ENCODE data around the gene ACIN1. TPM values are rescaled to one million over a fixed set of nuclear protein-coding genes. Genes with fewer than 3 reads are reported as not detected.

The ACIN1 gene
- total and polyA plus RNA-seq, 2 of the 13 experiments (the other 11 are each of a cell fraction or from before 2014, with no cell fraction given) = 165 to 183 TPM

GRCh38 chr14:23070262-23071129, 24.4 kb downstream of the ACIN1 start (continued):
- TF ChIP-seq ZNF784 (CRISPR knock-in tag; IDR thresholded peaks at IDR 0.05; ENCODE audit: borderline replicate concordance) (peak; percentile 2; the same call in 1 of the 2 replicates), ARID4A (CRISPR knock-in tag; IDR thresholded peaks at IDR 0.05; ENCODE audit: borderline replicate concordance) (no peak), PATZ1 (CRISPR knock-in tag; IDR thresholded peaks at IDR 0.05) (peak; percentile 71), TEAD3 (CRISPR knock-in tag; optimal IDR thresholded peaks at IDR 0.05; ENCODE audit: borderline replicate concordance) (peak; percentile 40), ETV5 (CRISPR knock-in tag; IDR thresholded peaks at IDR 0.05; ENCODE audit: borderline replicate concordance) (0 out of 2 replicates have a peak, but pooled peaks have one; percentile 10), HNRNPK (IDR thresholded peaks at IDR 0.05; ENCODE audit: low read depth, low read length, poor library complexity, severe bottlenecking) (peak; percentile 46), JUND (CRISPR knock-in tag; IDR thresholded peaks at IDR 0.05) (0 out of 2 replicates have a peak, but pooled peaks have one; percentile 23), SP5 (CRISPR knock-in tag; IDR thresholded peaks at IDR 0.05; ENCODE audit: borderline replicate concordance, low read depth) (0 out of 2 replicates have a peak, but pooled peaks have one; percentile 10), KDM1A (CRISPR knock-in tag; IDR thresholded peaks at IDR 0.05) (no peak), ZNF44 (CRISPR knock-in tag; IDR thresholded peaks at IDR 0.05) (no peak), ATF2 (CRISPR knock-in tag; IDR thresholded peaks at IDR 0.05) (0 out of 2 replicates have a peak, but pooled peaks have one; percentile 21), RFXAP (CRISPR knock-in tag; IDR thresholded peaks at IDR 0.05; ENCODE audit: borderline replicate concordance) (no peak), ZNF253 (CRISPR knock-in tag; IDR thresholded peaks at IDR 0.05; ENCODE audit: borderline replicate concordance) (no peak), PAX8 (CRISPR knock-in tag; IDR thresholded peaks at IDR 0.05; ENCODE audit: borderline replicate concordance) (0 out of 2 replicates have a peak, but pooled peaks have one; percentile 75), ZNF724P (CRISPR knock-in tag; IDR thresholded peaks at IDR 0.05; ENCODE audit: borderline replicate concordance) (no peak), ZNF256 (CRISPR knock-in tag; conservative IDR thresholded peaks at IDR 0.05) (no peak), BRCA1 (CRISPR knock-in tag; IDR thresholded peaks at IDR 0.05) (no peak), ZNF337 (CRISPR knock-in tag; IDR thresholded peaks at IDR 0.05; ENCODE audit: borderline replicate concordance, low read depth) (0 out of 2 replicates have a peak, but pooled peaks have one; percentile 59), ZNF430 (CRISPR knock-in tag; IDR thresholded peaks at IDR 0.05) (no peak), ZFP36L1 (CRISPR knock-in tag; IDR thresholded peaks at IDR 0.05) (no peak)

All from HepG2 (cell line).